Smooth muscle cell (in vitro differentiated cells): ENCODE measurements around the gene HSBP1. TPM values are rescaled to one million over a fixed set of nuclear protein-coding genes. Genes with fewer than 3 reads are reported as not detected.

Source experiments
- DNase-seq: peaks from one replicate; lab custom pipeline; 2025; ENCODE audit not compliant: unreplicated experiment; lab: John Stamatoyannopoulos, UW
- H2AFZ ChIP-seq: fragments of 200-600 bp; sonication (generic); 2 replicates; pipeline ENCODE4 v1.6.0; 2016; ENCODE audit warnings: antibody characterized with exemption, low read depth, mild to moderate bottlenecking
- H3F3A ChIP-seq: fragments of 200-600 bp; sonication (generic); 2 replicates; pipeline ENCODE4 v1.6.0; 2017; ENCODE audit warnings: antibody characterized with exemption, low read depth
- H3K27ac ChIP-seq: fragments of 200-600 bp; sonication (generic); 2 replicates; pipeline ENCODE4 v1.5.1; 2016; ENCODE audit warnings: low read depth, mild to moderate bottlenecking
- H3K27me3 ChIP-seq: fragments of 200-600 bp; sonication (generic); 2 replicates; pipeline ENCODE4 v1.6.1; 2016; ENCODE audit warnings: low read depth, mild to moderate bottlenecking
- H3K36me3 ChIP-seq: fragments of 200-600 bp; sonication (generic); 2 replicates; pipeline ENCODE4 v1.5.1; 2016; ENCODE audit warnings: low read depth
- H3K4me1 ChIP-seq: fragments of 200-600 bp; sonication (generic); 2 replicates; pipeline ENCODE4 v1.5.1; 2016; ENCODE audit warnings: low read depth
- H3K4me2 ChIP-seq: fragments of 200-600 bp; sonication (generic); 2 replicates; pipeline ENCODE4 v1.6.0; 2016; ENCODE audit warnings: mild to moderate bottlenecking
- H3K4me3 ChIP-seq: fragments of 200-600 bp; sonication (generic); 2 replicates; pipeline ENCODE4 v1.5.1; 2016; ENCODE audit warnings: mild to moderate bottlenecking
- H3K79me2 ChIP-seq: fragments of 200-600 bp; sonication (generic); 2 replicates; pipeline ENCODE4 v1.6.0; 2016; ENCODE audit warnings: low read depth, mild to moderate bottlenecking
- H3K9ac ChIP-seq: fragments of 200-600 bp; sonication (generic); 2 replicates; pipeline ENCODE4 v1.6.0; 2016; ENCODE audit warnings: low read depth
- H3K9me3 ChIP-seq: fragments of 200-600 bp; sonication (generic); replicated peaks from 2 replicates; pipeline ENCODE4 v1.5.1; 2016; ENCODE audit warnings: low read depth
- H4K20me1 ChIP-seq: fragments of 200-600 bp; sonication (generic); 2 replicates; pipeline ENCODE4 v1.6.0; 2016; ENCODE audit warnings: low read depth
- WGBS: methylation state at CpG from one replicate; pipeline ENCODE4 v1.1.7; 2016; ENCODE audit warnings: low lambda C conversion rate; 5-methylcytosine and 5-hydroxymethylcytosine counted together
- polyA plus RNA-seq: library from polyadenylated mRNA; unstranded; fragments of >200 nt; fragmentation: Nextera tagmentation; extraction: Ambion mirVana; gene quantifications from 2 replicates; pipeline ENCODE4 v1.2.1, GENCODE V29; 2016
- total RNA-seq: library from RNA; depleted of rRNA; stranded (reverse); fragments of >200 nt; gene quantifications from 2 replicates; pipeline ENCODE4 v1.2.3, GENCODE V29; 2014
- TF ChIP-seq, protein P1 (sequence below): fragments of 200-600 bp; sonication (generic); IDR thresholded peaks from 2 replicates; pipeline ENCODE4 v1.5.1; 2017; ENCODE audit warnings: borderline replicate concordance, mild to moderate bottlenecking, antibody characterized with exemption; ENCODE audit not compliant: insufficient read depth, poor library complexity, severe bottlenecking

The HSBP1 gene
- total and polyA plus RNA-seq, 2 experiments from 2014 or later, result 20.3 to 390 TPM

DNA sequence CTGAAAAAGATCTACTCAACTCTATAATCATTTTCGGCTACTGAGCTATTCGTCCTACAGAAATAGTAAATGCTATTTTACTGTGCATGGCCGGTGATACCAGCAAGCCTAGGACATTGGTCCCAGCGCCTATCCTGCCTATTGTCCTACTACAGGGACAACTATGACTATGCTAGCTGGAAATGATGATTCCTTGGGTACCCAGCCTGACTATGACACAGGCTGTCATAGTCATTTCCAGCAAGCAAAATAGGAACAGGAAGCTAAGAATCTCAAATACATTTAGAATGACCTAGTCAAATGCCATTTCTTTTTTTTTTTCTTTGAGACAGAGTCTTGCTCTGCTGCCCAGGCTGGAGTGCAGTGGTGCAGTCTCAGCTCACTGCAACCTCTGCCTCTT is 33.7 kb upstream of the HSBP1 start:
- Histone ChIP-seq H3K4me2 (no peak overlapping the region), H3K9me3 (no peaks in the 10 kb centered on the region), H3K9ac (no peak overlapping the region), H3F3A (no peaks in the 10 kb centered on the region), H3K27ac (no peak overlapping the region), H3K4me3 (no peak overlapping the region), H3K79me2 (no peaks in the 10 kb centered on the region), H3K36me3 (no peaks in the 10 kb centered on the region), H3K4me1 (no peaks in the 10 kb centered on the region), H2AFZ (no peak overlapping the region), H3K27me3 (no peaks in the 10 kb centered on the region), H4K20me1 (no peaks in the 10 kb centered on the region)
- TF ChIP-seq, protein P1, sequence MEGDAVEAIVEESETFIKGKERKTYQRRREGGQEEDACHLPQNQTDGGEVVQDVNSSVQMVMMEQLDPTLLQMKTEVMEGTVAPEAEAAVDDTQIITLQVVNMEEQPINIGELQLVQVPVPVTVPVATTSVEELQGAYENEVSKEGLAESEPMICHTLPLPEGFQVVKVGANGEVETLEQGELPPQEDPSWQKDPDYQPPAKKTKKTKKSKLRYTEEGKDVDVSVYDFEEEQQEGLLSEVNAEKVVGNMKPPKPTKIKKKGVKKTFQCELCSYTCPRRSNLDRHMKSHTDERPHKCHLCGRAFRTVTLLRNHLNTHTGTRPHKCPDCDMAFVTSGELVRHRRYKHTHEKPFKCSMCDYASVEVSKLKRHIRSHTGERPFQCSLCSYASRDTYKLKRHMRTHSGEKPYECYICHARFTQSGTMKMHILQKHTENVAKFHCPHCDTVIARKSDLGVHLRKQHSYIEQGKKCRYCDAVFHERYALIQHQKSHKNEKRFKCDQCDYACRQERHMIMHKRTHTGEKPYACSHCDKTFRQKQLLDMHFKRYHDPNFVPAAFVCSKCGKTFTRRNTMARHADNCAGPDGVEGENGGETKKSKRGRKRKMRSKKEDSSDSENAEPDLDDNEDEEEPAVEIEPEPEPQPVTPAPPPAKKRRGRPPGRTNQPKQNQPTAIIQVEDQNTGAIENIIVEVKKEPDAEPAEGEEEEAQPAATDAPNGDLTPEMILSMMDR, result no peak
- no peak for DNase-seq
- WGBS, result 96% methylated on average over 4 of the region's 4 CpGs

DNA sequence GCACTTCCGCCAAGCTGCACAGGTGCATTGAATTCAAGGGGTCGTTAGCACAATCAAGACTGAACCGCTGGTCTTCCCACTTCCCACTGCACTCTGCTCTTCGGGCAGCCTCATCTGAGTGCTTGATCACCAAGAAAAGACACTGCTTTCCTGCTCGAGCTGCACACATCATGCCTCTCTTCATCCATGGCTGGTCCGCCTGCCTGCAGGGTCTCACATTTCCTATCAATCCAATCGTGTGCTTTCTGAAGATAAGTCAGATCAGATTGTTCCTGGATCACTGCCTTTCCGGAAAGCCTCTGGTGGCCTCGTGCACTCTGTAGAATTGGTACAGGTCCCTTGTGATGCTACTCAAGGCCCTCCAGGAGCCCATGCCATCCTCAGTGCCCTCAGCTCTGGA is 30.8 kb upstream of the HSBP1 start:
- H2AFZ ChIP-seq, result no peak overlapping the region
- TF ChIP-seq, protein P1, result no peak
- WGBS, result 92% methylated on average over 9 of the region's 9 CpGs
- H3K36me3 ChIP-seq, result no peaks in the 10 kb centered on the region
- no peak overlapping the region for H3K4me3 ChIP-seq
- H3K4me1 ChIP-seq, result no peaks in the 10 kb centered on the region
- no peaks in the 10 kb centered on the region for H4K20me1 ChIP-seq
- H3K27me3 ChIP-seq, result no peaks in the 10 kb centered on the region
- DNase-seq, result no peak
- H3K9me3 ChIP-seq, result no peaks in the 10 kb centered on the region
- H3F3A ChIP-seq, result no peaks in the 10 kb centered on the region
- H3K27ac ChIP-seq, result no peak overlapping the region
- no peak overlapping the region for H3K9ac ChIP-seq
- no peak overlapping the region for H3K4me2 ChIP-seq
- H3K79me2 ChIP-seq, result no peaks in the 10 kb centered on the region

DNA sequence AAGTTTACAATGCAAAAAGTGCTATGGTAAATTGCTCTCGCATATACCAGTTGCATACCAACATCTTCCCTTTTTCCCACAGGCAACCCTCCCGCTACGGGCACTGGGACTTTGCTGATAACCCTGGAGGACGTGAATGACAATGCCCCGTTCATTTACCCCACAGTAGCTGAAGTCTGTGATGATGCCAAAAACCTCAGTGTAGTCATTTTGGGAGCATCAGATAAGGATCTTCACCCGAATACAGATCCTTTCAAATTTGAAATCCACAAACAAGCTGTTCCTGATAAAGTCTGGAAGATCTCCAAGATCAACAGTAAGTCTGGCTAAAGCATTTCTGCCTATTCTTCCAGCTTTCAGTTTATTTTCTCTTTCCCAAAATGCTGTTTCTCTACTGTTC is 27.9 kb upstream of the HSBP1 start:
- H3K9me3 ChIP-seq, result no peaks in the 10 kb centered on the region
- H3F3A ChIP-seq, result no peaks in the 10 kb centered on the region
- H3K4me1 ChIP-seq, result no peaks in the 10 kb centered on the region
- H2AFZ ChIP-seq, result no peak overlapping the region
- H3K9ac ChIP-seq, result no peak overlapping the region
- H4K20me1 ChIP-seq, result no peaks in the 10 kb centered on the region
- no peak overlapping the region for H3K4me2 ChIP-seq
- H3K4me3 ChIP-seq, result no peak overlapping the region
- DNase-seq, result no peak
- H3K79me2 ChIP-seq, result no peaks in the 10 kb centered on the region
- H3K27me3 ChIP-seq, result no peaks in the 10 kb centered on the region
- TF ChIP-seq, protein P1, result no peak
- no peak overlapping the region for H3K27ac ChIP-seq
- 58% methylated on average over 6 of the region's 6 CpGs for WGBS
- H3K36me3 ChIP-seq, result no peaks in the 10 kb centered on the region

DNA sequence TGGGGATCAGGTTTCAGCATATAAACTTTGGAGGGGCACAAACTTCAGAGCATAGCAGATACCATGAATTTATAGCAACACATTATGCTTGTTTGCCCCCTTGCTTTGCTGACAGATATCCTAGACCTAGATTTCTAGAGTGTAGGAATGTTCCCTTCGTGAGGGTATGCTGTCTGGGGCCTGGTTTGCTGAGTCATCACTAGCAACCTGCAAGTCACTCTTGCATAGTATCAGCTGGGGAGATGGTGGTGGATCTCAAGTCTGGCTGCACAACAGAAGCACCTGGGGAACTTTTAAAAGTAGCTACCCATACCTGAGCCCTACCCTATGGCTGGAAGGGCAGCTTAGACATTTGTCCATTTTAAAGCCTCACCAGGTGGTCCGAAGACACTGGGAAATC is 22.3 kb upstream of the HSBP1 start:
- Histone ChIP-seq H3K27me3 (no peaks in the 10 kb centered on the region), H2AFZ (no peak overlapping the region), H3K27ac (no peak overlapping the region), H3K4me1 (no peaks in the 10 kb centered on the region), H3K9me3 (no peaks in the 10 kb centered on the region), H3K9ac (no peak overlapping the region), H3K4me2 (no peak overlapping the region), H3K79me2 (no peaks in the 10 kb centered on the region), H4K20me1 (no peaks in the 10 kb centered on the region), H3K36me3 (no peaks in the 10 kb centered on the region), H3K4me3 (no peak overlapping the region), H3F3A (no peaks in the 10 kb centered on the region)
- WGBS, result 80% methylated on average over 2 of the region's 2 CpGs
- TF ChIP-seq, protein P1, result no peak
- no peak for DNase-seq
